Activated CD4-positive, alpha-beta T cell treated with anti-CD3 and anti-CD28 coated beads, Interleukin-2, amount 50 U/mL, for 48 hours (primary cell): ENCODE measurements around the gene R3HDML.
"Not testable (repeated sequence)": the region's sequence is repeated elsewhere in the genome, so short reads cannot be mapped to it uniquely, and the experiment has no call there.

ENCODE experiments used
- DNase-seq, 2 experiments: peaks; one replicate each; pipeline ENCODE4 v3.0.0-alpha.2; 2020

R3HDML gene

DNA sequence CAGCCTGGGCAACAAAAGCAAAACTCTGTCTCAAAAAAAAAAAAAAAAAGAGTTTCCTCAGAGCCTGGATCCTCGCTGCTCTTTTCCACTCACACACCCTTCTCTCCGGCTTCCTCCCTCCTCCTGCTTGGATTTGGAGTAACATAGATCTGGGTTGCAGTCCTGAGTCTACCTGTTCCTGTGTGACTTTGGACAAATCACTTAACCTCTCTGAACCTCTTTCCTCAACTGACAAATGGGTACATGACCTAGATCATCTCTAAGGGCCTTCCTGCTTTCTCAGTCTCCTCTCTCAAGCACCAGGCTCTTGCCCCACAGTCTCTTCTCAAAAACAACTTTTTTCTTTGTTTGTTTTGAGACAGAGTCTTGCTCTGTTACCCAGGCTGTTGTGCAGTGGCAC lies 5.6 kb upstream of the R3HDML start:
- DNase-seq = no peak

DNA sequence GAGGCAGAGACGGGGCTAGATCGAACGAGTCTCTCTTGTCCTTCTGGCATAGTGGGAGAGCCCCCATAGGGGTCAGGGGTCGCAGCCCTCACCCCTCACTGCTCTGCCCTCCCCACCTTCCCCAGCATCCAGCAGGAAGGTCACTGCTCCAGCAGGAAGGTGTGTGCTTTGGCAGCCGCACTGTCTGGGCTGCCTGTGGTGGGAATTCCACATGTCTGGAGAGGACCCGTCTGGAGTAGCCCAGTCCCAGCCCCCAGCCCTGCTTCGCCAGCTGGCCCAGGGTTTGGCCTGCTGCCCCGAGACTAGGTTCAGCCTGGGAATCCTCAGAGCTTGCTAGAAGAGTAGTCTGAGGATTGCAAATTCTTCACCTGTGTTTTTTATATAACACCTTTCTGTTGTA lies 2.5 kb upstream of the R3HDML start:
- DNase-seq = no peak

DNA sequence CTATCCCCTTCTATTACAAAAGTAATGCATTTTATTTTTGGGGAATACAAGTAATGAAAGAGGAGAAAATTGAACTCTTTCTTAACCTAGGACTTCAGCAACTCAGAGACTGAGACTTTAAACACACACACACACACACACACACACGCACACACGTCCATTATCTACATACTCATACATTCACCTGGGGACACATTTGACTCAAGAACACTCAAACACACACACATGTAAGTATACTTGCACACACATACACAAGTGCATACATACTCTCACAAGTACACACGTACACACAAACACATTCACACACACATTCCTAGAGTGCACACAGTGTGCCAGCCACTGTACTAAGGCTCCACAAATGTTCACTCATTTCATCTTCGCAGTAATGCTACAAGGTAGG lies 2.1 kb upstream of the R3HDML start:
- DNase-seq = no peak

DNA sequence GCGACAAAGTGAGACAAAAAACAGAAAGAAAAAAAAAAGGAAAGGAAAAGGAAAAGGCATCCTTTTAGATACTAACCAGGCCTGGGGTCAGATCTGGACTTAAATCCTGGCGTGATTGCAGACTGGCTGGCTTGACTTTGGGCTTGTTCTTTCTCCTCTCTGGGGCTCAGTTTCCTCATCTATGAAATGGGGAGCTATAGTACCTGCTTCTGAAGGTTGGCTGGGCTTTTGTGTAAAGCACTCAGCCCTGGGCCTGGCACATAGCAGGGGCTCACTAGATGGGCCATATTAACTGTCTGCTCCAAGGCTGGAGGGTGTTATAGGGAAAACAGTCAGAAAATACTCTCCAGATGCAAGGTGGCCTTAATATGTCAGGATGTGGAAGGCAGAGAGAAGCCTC lies 1.2 kb upstream of the R3HDML start:
- no peak for DNase-seq

DNA sequence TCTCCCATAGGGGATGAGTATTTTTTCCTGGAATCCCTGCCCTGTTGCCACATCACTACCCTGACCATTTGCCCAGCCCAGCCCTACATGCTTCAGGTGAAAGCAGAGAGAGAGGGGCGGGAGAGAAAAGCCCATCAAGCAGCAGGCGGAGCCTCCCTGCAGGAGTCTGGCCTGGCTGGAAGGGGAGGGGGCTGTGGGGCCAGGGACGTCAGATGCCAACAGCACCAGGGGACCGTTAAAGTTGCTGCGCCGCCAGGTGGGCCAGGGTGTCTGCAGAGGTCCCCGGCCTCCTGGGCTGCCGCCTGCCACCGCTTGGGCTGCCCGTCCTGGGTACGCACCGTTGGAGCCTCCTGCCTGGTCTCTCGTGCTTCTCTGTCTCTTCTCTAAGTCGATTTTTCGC lies 757 bp upstream of the R3HDML start:
- no peak for DNase-seq

DNA sequence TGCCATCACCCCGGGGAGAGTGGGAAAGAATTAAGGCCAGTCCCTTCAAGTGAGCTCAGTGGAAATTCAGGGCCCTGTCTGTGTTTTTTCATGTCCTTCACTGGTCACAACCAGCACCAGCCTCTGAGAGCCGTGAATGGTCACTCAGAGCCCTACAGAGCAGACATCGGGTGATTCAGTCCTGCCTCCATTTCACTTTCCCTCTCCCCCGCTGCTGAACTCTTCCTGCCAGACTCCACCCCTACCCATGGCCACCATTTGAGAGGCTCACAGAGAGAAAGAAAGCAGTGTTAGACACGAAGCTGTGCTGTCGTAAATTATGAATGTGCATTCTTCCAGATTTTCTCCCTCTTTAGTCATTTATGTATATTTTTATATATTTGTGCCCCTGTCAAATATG lies 5.4 kb downstream of the R3HDML start:
- no peak for DNase-seq

DNA sequence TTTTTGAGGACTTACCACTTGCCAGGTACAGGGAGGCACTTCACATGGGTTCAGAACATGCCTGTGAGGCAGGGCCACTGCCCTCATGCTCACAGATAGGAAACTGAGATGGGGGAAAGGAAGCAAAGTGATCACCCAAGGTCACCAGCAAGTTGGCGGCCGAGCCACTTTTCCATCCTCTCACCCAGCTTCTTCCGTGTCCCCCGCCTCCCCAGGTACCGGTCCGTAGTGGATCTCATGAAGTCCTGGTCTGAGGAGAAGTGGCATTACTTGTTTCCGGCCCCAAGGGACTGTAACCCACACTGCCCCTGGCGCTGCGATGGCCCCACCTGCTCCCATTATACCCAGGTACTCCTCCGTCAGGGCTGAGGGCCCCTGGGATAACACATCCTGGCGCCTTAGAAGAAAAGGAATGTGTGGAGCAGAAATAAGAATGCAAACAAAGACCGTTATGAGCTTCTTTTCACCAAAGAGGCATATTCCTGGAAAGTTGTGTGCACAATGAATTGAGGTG lies 6.4 kb downstream of the R3HDML start:
- DNase-seq = no peak

DNA sequence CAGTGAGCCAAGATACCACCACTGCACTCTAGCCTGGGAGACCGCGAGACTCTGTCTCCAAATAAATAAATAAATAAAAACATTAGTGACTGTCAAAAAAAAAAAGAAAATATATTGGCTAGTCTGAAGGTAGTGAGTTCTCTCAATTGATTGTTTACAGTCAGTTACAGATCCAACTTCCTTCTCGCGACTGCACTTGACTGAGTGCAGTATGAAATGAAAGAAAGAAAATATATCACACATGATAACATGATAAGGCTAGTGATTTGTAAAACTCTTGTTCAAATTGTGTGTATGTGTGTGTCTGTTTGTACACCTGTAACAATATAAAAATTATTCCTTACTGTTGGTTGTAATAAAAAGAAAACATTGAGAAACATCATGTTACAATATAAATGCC lies 7.9 kb downstream of the R3HDML start:
- no peak for DNase-seq

DNA sequence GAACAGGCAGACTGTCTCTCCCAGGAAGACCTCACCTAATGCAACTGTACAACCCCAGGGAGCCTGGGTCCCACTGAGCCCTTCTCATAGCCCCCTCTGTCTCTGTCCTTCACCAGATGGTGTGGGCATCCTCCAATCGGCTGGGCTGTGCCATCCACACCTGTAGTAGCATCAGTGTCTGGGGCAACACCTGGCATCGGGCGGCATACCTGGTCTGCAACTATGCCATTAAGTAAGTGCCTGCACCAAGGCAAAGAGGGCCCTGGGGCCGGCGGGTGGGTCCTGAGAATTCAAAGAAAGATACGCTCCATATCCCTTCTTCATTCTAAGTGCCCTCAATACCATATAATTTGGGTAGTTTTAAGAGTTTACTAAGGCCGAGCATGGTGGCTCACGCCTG lies 8.3 kb downstream of the R3HDML start:
- DNase-seq = no peak

DNA sequence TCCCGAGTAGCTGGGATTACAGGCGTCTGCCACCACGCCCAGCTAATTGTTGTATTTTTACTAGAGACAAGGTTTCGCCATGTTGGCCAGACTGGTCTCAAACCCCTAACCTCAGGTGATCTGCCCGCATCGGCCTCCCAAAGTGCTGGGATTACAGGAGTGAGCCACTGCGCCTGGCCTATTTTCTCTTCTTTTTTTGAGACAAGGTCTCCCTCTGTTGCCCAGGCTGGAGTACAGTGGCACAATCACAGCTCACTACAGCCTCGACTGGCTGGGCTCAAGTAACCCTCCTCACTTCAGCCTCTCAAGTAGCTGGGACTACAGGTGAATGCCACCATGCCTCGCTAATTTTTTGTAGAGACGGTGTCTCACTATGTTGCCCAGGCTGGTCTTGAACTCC lies 9.1 kb downstream of the R3HDML start:
- not testable (repeated sequence) for DNase-seq

DNA sequence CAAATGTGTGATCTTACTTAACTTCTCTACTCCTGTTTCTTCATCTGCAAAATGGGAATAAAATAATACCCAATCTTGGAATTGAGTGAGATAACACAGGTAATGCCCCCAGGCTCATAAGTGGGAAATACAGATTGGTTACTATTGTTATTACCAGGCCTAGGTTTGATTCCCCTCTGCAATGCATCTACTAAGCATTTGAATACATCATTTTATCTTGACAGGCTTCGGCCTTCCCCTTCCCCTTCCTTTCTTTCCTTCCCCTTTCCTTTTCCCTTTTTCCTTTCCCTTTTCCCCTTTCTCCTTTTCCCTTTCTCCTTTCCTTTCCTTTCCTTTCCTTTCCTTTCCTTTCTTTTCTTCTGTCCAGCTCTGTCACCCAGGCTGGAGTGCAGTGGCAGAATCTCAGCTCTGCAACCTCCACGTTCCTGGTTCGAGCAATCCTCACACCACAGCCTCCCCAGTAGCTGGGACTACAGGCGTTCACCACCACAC lies 11.4 kb downstream of the R3HDML start:
- no peak for DNase-seq

DNA sequence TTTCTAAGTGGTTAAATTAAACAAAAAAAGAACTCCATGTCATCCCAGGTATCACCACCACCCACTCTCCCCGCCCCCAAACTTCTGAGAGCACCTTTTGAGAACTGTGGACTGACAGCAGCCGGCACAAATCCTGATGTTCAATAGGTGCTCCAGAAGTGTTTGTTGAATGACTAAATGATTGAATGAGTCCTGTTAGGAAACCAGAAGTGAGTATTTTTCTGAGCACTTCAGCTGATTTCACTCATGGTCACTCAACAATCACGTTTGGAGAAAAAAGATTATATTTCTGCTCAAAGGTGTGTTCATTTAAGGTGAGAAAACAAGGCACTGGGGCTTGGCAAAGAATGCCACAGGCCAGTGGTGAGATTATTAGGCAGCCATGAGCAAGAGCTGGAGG lies 12.5 kb downstream of the R3HDML start:
- no peak for DNase-seq

DNA sequence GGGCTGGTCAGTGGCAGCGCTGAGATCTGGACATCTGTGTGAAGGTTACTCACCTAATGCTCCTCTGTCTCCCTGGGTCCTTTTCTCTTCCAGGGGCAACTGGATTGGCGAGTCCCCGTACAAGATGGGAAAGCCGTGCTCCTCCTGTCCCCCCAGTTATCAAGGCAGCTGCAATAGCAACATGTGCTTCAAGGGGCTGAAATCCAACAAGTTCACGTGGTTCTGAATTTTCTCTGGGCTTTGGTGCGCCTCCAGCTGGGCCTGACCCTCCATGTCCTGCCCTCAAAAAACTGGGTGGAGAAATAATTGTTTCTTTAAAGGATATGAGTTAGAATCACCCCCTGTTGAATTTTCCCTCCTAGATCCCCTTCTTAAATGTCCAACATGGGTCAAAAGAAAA lies 13.7 kb downstream of the R3HDML start:
- DNase-seq = no peak

DNA sequence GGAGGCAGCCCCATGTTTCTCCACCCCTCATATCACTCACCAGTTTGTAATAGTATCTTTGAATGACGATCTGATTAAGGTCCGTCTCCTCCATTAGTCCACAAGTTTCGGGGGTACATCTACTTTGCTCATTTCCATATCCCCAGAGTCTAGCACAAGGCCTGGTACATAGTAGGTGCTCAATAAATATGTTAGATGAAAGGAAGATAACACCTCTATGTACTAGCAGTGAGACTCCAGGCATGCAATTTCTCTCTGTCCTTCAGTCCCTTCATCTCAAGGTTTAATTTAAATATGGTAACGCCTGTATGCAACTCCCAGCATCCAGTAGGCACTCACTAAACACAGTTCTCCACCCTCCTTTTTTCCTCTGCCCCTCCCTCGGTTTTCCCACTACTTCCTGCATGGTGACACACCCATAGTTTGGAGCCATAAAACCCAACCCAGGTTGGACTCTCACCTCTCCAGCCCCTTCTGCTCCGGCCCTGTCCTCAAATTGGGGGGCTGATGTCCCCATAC lies 18.2 kb downstream of the R3HDML start:
- DNase-seq = no peak

DNA sequence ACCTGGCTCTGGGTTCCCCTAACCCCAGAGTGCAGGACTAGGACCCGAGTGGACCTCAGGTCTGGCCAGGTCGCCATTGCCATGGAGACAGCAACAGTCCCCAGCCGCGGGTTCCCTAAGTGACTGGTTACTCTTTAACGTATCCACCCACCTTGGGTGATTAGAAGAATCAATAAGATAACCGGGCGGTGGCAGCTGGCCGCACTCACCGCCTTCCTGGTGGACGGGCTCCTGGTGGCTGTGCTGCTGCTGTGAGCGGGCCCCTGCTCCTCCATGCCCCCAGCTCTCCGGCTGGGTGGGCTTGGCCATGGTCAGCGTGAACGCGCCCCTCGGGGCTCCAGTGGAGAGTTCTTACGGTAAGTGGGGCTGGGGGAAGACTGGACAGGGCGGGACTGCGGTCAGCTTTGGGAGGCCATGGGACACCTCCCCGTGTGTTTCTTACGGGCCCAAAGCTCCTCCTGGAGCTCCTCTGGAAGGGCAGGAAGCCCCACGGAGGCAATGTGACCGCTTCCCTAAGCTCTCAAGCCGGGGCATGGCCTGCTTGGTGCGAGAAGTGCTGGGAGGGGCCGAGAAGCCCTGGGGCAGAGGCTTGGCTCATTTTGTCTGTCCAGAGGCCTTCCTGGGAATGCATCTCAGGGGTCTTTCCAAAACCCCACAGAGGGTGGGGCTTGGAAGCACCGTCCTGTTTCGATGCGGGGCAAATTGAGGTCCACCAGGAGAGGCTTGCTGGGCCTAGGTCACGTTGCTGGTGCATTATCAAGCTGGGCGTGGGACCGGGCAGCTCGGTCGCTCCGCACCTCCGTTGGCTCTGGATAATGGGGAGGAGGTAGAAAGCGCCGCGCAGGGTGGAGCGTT lies 18.9 kb downstream of the R3HDML start, which contains the start of gene HNF4A:
Gene HNF4A (plus strand): TSS at position 202 of the 855 bp plus-strand sequence. CDS start 106 bp downstream, at position 308.
- DNase-seq = no peak

DNA sequence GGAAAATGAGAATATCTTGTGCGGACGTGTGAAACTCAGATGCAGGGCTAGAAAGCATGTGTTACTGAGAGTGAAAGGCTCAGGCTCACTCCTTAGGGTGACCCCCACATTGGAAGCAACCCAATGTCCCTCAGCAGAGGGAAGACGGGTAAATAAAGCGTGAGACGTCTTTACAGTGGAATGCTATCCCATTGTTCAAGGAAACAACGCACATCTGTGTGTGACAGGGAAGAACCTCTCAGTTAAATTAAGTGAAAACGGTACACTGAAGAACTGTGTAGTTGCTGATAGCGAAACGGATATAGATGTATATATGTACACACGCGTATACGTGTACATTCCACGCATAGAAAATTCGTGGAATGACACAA lies 19.5 kb downstream of the R3HDML start:
- DNase-seq = no peak

DNA sequence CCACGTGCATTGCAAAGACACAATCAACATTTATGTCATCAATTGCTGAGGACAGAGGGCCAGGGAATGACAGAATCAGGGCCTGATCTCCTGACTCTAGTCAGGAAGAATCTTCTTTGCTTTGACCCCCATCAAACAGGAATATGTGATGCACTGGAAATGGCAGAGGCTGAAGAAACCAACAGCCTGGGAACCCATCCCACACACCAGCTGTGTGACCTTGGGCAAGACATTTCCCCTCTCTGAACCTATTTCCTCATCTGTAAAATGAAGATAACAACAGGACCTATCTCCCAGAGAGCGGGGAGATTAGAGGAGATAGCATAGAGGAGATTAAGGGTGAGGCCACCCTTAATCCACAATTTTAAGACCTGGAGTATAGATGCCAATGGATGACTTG lies 20.2 kb downstream of the R3HDML start:
- DNase-seq = no peak

DNA sequence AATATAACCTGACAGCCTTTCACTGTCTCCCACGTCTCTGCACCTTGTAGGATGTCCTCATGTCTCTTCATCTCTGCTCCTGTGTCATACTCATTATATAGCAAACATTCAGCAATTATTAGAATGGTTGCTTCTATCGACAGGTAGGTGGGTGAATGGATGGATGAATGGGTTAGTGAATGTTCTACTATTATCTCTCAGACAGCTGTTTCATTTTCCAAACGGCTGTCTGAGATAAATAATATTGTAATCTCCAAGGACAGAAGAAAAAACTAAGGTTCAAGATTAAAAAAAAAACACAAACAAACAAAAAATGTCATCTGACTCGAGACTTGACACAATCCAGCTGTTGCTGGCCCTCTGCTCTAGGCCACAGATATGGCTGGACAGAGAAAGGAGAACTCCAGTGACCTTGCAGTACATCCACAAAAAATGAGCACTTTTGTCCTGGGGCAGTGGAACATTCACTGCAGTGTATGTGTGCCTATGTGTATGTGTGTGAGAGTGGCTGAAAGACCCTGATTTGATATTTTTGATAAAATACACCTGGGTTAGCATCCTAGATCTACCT lies 20.8 kb downstream of the R3HDML start:
- no peak for DNase-seq

DNA sequence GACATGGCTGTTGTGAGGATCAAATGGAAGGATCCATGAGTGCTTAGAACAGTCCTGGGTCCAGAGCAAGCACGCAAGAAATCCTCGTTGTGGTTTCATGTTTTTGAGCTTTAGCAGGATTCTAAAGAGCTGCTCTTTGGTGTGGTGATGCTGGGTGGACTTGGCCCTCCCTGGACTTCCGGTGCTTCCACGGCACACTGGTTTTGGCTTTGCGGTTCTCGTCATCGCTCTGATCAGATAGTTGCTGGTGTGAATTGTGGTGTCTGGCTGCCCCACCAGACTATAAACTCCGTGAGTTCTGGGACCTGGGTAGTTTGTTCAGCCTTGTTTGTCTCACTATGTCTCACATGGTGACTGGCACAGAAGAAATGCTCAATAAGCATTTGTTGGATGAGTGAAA lies 21.9 kb downstream of the R3HDML start:
- DNase-seq = no peak

DNA sequence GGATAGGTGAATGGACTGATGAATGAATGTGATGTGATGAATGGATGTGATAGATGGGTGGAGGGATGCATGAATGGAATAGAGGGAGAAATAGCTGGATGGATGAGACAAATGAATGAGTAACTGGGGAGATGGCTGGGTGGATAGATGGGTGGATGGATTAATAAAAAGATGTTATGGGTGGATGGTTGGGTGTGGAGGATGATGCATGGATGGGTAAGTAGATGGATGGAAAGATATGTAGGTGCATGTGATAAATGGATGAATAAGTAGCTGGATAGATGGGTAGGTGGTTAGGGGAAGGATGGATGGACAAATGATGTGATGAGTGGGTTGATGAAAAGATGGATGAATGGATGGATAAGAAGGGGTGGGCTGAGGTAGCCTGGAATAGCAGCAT lies 23.4 kb downstream of the R3HDML start:
- no peak for DNase-seq

DNA sequence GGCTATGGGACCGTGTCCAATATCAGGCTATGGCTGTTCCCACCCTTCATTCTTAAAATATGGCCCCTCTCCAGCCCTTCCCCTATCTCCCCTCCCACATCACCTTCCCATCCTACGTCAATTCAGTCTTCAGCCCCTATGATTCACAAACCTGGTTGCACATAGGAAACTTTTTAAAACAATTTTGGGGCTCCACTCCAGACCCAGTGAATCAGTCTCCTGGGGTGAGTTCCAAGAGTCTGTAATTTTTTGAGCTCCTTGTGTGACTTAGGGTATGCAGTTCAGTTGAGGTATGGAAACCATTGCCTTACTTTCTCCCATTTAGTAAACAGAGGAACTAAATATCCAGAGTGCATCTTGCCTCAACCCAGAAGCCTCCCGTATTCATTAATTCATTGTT lies 24.2 kb downstream of the R3HDML start:
- DNase-seq = no peak

DNA sequence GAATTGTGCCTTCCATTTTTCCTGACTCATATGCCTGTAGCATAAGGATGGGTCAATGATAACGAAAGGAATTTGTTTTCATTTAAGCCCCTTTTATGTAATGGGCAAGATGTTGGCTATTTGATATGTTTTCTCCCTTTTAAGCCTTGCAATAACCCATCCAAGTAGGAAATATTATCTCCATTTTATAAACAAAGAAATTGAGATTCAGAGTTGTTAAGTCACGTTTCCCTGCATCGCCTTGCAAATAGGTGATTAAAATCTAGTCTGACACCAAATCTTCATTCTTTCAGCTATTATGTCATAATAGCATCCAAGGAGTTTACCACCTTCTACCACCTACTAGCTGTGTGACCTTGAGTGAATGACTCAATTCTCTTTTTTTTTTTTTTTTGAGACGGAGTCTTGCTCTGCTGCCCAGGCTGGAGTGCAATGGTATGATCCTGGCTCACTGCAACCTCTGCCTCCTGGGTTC lies 25.7 kb downstream of the R3HDML start:
- DNase-seq = no peak

DNA sequence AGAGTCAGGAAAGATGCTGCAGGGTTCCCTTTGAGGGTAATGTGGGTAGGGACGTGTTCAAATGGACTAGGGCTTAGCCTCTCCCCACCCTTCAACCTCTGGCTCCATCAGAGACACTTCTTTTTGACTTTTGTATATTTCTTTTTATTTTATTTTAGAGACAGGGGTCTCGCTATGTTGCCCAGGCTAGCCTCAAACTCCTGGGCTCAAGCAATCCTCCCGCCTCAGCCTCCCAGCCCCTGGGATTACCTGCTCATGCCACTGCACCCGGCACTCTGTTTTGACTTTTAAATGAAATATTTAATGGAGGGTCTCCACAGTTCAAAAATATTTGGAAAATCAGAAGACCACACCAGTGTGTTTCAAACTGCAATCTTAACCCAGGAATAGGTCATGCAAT lies 27.2 kb downstream of the R3HDML start:
- DNase-seq = no peak

DNA sequence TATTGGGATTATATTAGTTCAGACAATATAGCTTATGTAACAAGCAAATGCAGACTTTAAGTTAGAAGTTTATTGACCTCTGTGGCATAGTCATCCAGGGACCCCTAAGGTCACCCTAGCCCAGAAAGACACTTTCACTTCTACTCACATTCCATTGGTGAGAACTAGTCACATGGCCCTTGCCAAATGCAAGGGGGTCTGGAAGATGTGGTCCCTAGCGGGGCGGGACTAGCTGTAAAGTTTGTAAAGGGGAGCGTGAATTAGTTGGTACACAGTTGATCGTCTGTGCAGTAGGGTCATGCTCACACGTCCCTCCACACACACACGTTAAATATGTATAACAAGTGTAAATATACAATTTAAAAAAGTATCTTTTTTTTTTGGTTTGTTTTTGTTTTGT lies 27.9 kb downstream of the R3HDML start:
- DNase-seq = no peak
